ENCODE data around the gene GRAMD1A. TPM values are rescaled to one million over a fixed set of nuclear protein-coding genes. Genes with fewer than 3 reads are reported as not detected.
"Not testable (repeated sequence)": the region's sequence is repeated elsewhere in the genome, so short reads cannot be mapped to it uniquely, and the experiment has no call there.

The GRAMD1A gene
- total RNA-seq, 3 donors from 2014 or later: 30.6 to 56.0 (median 38.6) TPM

DNA sequence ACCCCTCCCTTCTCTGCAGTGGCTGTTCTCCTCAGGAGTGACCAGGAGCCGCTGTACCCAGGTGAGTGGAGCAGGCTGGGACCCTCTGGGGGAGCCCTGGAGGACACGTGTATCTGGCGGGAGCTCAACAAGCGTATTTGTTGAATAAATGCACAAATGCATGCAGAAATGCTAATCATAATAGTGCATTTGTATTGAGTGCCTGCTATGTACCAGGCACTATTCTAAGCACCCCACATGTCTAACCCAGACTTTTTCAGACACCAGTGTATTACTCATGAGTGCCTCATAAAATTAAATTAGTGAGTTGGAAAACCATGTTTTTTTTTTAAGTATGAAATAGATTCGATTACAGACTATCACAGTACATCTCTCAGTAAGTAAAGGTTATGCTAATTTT, 49.3 kb downstream of the GRAMD1A start:
- Histone ChIP-seq H3K9me3 (no peaks in the 10 kb centered on the region), H3K27me3 (no peaks in the 10 kb centered on the region)

DNA sequence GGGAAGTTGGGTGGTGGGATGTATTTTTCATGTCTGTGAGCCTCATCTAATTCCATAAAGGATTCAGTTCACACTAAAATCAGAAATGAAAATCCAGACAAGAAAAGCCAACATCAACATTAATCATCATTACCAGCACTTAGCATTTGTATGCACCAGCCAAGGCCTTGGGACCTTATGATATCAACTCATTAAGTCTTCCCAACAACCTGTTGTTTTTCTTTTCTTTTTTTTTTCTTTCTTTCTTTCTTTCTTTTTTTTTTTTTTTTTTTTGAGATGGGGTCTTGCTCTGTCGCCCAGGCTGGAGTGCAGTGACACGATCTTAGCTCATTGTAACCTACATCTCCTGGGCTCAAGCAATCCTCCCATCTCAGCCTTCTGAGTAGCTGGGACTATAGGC, 50.5 kb downstream of the GRAMD1A start:
- H3K27ac ChIP-seq; H3K27me3 ChIP-seq; DNase-seq (ENCODE audit: low spot score in 2 of 2); H3K9me3 ChIP-seq; H3K4me3 ChIP-seq; H3K4me1 ChIP-seq; H3K36me3 ChIP-seq: not testable (repeated sequence)
- intact Hi-C loops (cut with DNase I; ENCODE audit: low total_unique reads): loop anchor here (5.0 kb wide), 1 partner anchor 492 kb away; no protein-coding TSS in a partner anchor

More for the DNA sequence above, 49.3 kb downstream of the GRAMD1A start:
- intact Hi-C loops (cut with DNase I; ENCODE audit: low total_unique reads): no loop called here
- H3K4me3 ChIP-seq: no peak overlapping the region
- no peaks in the 10 kb centered on the region for H3K4me1 ChIP-seq
- TF ChIP-seq POLR2A (IDR thresholded peaks at IDR 0.05): no peak
- TF ChIP-seq POLR2AphosphoS5 (IDR thresholded peaks at IDR 0.05): no peak
- TF ChIP-seq, protein P1, sequence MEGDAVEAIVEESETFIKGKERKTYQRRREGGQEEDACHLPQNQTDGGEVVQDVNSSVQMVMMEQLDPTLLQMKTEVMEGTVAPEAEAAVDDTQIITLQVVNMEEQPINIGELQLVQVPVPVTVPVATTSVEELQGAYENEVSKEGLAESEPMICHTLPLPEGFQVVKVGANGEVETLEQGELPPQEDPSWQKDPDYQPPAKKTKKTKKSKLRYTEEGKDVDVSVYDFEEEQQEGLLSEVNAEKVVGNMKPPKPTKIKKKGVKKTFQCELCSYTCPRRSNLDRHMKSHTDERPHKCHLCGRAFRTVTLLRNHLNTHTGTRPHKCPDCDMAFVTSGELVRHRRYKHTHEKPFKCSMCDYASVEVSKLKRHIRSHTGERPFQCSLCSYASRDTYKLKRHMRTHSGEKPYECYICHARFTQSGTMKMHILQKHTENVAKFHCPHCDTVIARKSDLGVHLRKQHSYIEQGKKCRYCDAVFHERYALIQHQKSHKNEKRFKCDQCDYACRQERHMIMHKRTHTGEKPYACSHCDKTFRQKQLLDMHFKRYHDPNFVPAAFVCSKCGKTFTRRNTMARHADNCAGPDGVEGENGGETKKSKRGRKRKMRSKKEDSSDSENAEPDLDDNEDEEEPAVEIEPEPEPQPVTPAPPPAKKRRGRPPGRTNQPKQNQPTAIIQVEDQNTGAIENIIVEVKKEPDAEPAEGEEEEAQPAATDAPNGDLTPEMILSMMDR (IDR thresholded peaks at IDR 0.05): no peak
- DNase-seq (ENCODE audit: low spot score in 2 of 2): no peak
- H3K36me3 ChIP-seq: no peaks in the 10 kb centered on the region
- no peak overlapping the region for H3K27ac ChIP-seq

DNA sequence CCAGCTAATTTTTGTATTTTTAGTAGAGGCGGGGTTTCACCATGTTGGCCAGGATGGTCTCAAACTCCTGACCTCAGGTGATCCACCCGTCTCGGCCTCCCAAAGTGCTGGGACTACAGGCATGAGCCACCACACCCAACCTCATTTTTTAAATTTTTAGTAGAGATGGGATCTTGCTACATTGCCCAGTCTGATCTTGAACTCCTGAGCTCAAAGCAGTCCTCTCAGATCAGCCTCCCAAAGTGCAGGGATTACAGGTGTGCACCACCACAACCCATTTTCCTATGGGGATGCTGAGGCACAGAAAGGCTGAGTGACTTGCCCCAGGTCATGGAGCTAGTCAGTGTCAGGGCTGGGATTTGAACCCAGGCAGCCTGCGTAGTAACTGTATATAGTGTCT, 51.1 kb downstream of the GRAMD1A start:
- H3K4me1 ChIP-seq; H3K36me3 ChIP-seq; H3K27ac ChIP-seq; H3K27me3 ChIP-seq; H3K9me3 ChIP-seq; H3K4me3 ChIP-seq; DNase-seq (ENCODE audit: low spot score in 2 of 2): not testable (repeated sequence)
- intact Hi-C loops (cut with DNase I; ENCODE audit: low total_unique reads): loop anchor here (5.0 kb wide), 1 partner anchor 491 kb away; no protein-coding TSS in a partner anchor

DNA sequence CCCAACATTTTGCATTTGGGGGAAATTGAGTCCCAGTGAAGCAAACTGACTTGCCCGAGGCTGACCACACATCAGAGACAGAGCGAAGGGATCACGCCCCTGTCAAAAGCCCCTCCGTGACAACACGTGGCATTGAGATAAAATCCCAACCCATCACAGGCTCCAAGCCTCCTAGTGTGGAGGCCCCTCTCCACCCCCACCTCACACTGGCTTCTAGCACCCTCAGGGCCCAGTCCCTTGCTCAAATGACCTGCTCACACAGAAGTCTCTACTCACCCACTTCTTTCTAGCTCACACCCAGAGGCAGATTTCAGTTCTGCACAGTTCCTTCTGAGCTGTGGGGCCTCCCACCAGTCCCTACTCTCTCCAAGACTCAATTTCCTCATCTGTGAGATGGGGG, 51.7 kb downstream of the GRAMD1A start:
- Histone ChIP-seq H3K4me3 (no peak overlapping the region), H3K36me3 (no peaks in the 10 kb centered on the region), H3K9me3 (no peaks in the 10 kb centered on the region), H3K27me3 (no peaks in the 10 kb centered on the region), H3K4me1 (no peaks in the 10 kb centered on the region), H3K27ac (no peak overlapping the region)
- intact Hi-C loops (cut with DNase I; ENCODE audit: low total_unique reads): loop anchor here (5.0 kb wide), 1 partner anchor 491 kb away; no protein-coding TSS in a partner anchor
- DNase-seq (ENCODE audit: low spot score in 2 of 2): no peak
- TF ChIP-seq, protein P1 (IDR thresholded peaks at IDR 0.05): no peak
- TF ChIP-seq POLR2A (IDR thresholded peaks at IDR 0.05) (no peak), POLR2AphosphoS5 (IDR thresholded peaks at IDR 0.05) (no peak)

DNA sequence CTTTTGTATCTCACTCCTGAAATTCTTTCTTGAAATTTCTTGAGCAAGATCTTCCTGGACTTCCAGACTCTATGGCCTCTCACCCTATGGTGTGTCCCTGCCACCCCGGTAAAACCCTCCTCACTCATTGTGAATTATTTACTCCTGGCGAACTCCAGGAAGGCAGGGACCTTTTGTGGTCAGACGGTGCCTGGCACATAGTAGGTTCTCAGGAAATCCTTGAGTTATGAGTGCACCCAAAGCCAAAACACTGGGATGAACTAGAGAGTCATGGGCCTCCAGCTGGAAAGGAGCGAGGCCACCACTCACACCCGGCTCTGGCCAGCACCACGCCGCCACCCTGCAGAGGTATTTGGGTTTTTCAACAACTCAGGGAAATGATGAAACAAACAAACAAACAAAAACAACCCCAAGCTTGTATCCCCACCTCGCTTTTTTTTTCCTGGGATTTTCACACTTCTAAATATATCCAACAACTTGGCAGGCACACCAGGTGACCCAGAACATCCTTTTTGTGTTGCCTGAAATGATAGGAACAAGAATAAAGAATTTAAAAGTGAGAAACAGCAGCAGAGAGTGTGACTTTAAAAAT, 52.6 kb downstream of the GRAMD1A start:
- no peak overlapping the region for H3K4me3 ChIP-seq
- DNase-seq (ENCODE audit: low spot score in 2 of 2): no peak
- no peaks in the 10 kb centered on the region for H3K4me1 ChIP-seq
- no peaks in the 10 kb centered on the region for H3K36me3 ChIP-seq
- no peak overlapping the region for H3K27ac ChIP-seq
- intact Hi-C loops (cut with DNase I; ENCODE audit: low total_unique reads): loop anchor here (5.0 kb wide), 1 partner anchor 490 kb away; no protein-coding TSS in a partner anchor
- H3K27me3 ChIP-seq: no peaks in the 10 kb centered on the region
- H3K9me3 ChIP-seq: no peaks in the 10 kb centered on the region
- TF ChIP-seq POLR2A (IDR thresholded peaks at IDR 0.05): no peak
- TF ChIP-seq, protein P1 (IDR thresholded peaks at IDR 0.05): no peak
- no peak for TF ChIP-seq POLR2AphosphoS5 (IDR thresholded peaks at IDR 0.05)

DNA sequence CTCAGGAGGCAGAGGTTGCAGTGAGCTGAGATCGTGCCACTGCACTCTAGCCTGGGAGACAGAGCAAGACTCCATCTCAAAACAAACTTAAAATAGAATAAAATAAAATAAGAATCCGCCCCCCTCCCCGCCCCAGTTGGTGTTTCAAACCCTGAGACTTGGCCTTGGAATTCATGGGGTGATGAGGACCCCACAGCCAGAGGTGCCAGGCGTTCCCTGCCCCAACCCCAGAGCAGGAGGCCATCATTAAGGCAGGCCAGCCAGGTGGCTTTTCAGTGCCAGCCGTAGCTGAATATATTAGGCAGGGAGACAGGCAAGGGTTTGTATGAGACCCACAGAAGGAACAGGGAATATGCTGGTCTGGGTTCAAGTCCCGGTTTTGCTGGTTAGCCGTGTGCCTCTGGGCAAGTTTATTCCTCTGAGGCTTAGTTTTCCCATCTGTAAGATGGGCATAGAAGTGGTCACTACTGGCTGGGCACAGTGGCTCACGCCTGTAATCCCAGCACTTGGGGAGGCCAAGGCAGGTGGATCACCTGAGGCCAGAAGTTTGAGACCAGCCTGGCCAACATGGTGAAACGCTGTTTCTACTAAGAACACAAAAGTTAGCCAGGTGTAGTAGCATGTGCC, 53.7 kb downstream of the GRAMD1A start:
- no peaks in the 10 kb centered on the region for H3K36me3 ChIP-seq
- H3K4me3 ChIP-seq: no peak overlapping the region
- no peak overlapping the region for H3K27ac ChIP-seq
- TF ChIP-seq POLR2A (IDR thresholded peaks at IDR 0.05) (no peak), POLR2AphosphoS5 (IDR thresholded peaks at IDR 0.05) (no peak)
- TF ChIP-seq, protein P1 (IDR thresholded peaks at IDR 0.05): no peak
- DNase-seq (ENCODE audit: low spot score in 2 of 2): no peak
- no peaks in the 10 kb centered on the region for H3K27me3 ChIP-seq
- intact Hi-C loops (cut with DNase I; ENCODE audit: low total_unique reads): loop anchor here (5.0 kb wide), 1 partner anchor 489 kb away; no protein-coding TSS in a partner anchor
- H3K9me3 ChIP-seq: no peaks in the 10 kb centered on the region
- H3K4me1 ChIP-seq: no peaks in the 10 kb centered on the region

Data from breast epithelium (tissue), 4 donors.